EL (cell line): ENCODE measurements around the gene PCDH19.
A peak's percentile ranks its signal among the peaks of the same experiment; 100 is the strongest.

Experiments used
- DNase-seq: peaks from one replicate; pipeline ENCODE4 v3.0.0-alpha.2; 2016

The PCDH19 gene

DNA sequence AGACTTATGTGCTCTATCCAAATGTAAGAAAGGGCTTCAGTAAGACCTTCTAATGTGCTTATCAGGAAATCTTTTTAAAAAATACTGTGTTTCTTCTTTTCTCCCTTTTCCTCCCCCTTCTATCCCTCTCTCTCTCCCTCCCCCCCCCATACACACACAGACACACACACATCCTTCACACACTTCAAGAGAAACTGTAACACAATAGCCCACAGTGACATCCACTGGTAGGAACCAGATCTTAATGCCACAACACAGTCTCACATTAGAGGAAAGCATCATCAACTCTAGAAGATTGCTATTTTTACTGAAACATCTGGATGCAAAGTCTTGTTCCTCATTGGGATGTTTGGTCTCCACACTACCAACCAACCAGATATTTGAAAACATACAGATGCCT lies 4.6 kb downstream of the PCDH19 start:
- no peak for DNase-seq

DNA sequence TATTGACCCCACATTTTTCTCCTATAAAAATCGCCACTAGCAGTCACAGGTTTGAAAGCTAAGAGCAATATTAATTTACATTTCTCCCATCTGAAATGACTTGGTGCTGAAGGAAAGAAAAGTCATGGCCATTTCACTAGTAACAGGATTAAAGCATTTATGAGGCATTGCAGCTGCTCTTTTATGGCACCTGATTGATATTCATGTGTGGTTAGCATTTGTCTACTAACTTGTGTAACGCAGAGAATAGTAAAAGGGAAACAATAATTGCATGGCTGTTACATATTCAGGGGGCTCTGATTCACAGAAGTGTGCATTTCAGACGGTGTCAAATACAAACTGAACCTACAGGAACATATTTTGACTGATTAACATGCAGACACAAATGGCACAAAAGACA lies 5.2 kb downstream of the PCDH19 start:
- no peak for DNase-seq

DNA sequence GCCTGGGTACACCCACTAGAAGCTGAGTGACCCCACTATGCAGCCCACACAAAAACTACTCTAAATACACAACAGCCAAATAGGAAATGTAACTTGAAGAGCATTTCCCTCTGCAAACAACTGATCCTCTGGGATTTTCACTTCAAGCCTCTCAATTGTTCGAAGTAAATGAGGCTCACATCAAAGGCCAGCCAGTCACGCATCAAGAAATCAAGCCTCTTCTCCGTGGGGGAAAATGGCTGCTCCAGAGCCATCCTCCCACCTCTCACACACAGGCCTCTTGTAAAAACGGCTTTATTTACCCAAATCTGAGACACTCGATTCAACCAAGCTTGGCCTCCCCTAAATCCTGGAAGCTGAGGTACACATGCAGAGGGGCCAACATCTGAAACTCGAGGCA lies 14.3 kb downstream of the PCDH19 start:
- no peak for DNase-seq

DNA sequence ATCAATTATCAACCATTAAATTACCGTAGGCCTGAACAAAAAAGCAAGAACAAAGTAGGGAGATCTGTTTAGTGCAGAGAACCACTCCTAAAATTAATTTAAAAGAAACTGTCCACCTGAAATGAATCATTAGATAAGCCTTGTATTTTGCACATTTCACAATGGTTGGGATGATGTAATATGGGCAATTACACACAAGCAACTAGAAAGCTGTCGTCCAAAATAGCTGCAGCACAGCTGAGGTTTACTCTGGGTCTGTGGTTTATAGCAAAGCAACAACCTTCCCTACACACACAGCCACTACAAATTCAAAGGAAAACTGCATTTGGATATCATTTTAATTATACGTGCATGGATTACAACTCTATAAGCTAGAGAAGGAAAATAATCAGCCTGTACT lies 28.5 kb downstream of the PCDH19 start:
- no peak for DNase-seq

DNA sequence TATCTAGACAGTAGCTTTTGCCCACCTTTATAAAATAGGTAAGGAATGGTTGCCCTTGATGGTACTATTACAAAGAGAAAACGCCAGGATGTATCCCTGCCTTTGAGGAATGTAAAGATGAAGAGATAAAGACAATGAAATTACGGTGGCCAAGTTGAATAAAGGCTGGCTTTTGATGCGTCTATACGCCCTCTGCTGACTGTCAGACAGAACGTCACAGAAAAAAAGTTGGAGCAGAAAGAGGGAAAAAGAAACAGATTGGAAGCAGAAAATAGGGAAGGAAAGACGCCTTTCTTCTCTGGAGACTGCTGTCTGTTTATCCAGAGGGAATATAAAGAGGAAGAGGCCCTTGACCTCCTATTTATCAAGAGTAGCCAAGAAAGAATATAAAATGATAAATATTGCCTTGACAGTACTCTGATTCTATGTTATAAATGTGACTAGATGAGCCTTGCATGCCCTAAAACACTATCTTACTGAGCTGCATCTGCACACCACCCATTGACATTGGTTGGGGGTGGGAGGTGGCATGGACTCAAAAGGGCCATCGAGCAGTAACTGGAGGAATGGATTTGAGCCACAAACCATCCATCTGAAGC lies 30.6 kb downstream of the PCDH19 start:
- peak; percentile 7 for DNase-seq

DNA sequence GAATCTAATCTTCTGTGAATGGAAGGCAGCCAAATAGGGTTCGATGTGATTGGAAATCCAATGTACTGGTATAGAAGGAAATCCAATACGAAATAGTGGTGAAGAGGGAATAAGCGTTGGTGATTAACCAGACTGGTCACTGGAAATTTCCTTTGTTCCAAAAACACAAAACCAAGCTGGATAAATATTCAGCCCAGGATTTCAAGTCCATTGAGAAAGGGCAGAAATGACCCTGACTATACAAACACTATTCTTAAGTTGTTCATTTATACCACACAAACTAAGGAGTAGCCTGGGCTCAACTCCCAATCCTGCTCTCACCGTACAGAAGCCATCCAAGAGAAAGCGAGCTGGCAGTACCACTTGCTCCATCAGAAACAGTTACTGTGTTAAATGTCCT lies 32.2 kb downstream of the PCDH19 start:
- DNase-seq, result no peak

DNA sequence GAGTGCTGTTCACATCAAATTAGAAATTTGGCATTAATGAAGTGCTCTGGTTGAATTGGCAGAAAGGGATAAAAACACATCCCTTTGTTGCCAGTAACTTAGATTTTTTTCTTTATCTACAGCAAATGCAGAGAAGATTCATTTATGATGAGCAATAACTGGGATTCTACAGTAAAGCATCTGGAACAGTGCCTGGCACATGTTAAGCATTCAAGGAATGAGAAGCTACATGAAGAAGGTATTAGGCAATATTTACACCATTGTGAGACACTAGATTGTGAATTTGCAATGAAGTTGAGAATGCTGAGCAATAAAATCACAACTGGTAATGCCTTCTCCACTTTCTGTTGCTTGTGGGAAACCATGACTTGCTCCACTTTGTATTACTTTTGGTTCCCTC lies 33.5 kb downstream of the PCDH19 start:
- DNase-seq, result peak; percentile 0

DNA sequence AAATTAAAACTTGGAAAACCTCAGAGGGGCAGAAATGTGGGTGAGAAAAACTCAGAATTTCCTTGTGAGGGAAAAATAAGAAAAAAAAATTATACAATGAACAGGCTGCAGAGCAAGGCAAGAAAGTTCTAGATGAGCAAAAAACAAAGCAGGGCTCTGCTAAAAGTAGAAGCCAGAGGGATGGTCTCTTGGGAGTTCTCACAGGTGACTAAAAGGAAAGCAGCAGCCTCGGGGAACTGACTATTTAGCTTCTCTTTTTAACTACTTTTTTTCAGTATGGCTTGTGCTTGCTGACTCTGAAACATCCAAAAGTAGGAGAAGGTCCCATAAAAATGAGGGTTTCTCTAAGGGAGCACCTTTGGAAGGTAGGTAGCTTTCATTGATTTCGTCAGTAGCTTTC lies 36.4 kb downstream of the PCDH19 start:
- no peak for DNase-seq

DNA sequence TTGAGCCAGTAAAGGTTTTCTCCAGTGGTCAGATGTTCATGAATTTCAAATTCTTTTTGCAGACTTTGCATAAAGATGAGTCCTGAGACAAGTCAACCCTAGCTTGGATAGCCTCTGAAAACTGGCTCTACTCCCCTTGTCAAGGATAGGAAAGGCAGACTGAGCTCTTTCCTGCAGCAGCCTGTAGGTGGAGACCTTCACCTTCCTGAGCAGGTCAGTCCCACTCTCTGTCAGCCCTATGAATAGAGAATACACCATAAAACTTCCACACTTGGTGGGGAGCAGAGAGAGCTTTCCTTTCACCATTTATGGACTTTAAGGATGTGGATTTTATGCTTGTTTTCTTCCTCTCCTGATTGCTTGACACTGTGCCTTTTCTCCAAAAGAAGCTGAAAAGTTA lies 41.9 kb downstream of the PCDH19 start:
- DNase-seq, result no peak

DNA sequence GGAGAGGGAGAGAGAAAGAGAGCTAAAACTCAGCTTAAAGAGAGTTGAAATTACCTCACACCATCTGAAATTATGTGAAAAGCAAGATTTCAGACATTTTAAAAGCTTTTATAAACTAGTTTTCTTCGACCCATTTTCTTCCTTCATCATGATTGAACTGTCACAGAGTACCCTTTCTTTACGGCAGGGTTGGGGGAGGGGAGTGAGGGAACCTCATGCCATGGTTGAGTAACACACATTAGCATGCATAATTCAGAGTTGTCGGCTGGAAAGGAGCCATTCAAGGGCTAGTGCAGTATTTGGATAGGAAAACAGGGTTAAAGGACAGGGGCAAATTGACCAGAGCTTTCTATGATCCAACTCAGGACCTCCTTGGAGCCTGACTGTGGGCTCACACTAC lies 46.2 kb downstream of the PCDH19 start:
- no peak for DNase-seq

DNA sequence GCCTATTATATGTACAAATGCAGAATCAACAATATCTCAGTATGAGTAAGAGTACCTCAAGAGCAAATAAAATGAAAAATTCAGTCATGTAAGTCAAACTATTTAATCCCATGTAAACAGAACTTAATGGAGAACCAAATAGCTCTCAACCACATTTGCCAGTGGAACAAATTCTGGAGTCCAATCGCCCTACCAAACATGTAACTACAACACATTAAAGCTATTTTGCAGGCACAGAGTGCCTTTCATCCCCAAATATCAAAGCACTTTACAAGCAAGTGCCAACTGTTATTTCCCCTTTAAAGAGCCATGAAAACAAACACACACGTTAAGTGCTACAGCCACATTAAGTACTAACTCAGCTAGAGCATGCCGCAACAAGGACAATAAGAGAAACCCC lies 51.3 kb downstream of the PCDH19 start:
- no peak for DNase-seq

DNA sequence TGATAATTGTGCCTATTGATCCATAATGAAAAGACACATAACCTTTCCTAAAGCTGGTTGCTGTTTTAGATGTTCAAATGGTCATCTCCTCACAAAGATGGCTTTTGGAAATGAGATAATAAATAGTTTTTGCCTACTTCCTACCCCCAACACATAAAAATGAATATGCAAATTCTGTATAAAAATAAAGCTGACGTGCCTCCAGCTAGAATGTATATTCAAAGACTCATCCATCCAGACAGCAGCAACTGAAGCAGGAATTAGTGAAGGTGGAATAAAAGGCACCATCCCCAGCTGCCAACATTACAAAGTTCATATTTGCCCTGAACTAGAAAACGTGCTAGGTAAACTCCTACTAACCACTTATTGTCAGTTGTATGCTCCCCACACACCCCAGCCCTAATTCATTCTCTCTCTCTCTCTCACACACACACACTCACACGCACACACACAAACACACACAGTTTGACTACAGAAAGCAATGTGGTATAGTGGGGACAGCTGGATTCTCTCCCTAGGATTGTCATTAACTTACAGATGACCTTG lies 53.6 kb downstream of the PCDH19 start:
- no peak for DNase-seq

DNA sequence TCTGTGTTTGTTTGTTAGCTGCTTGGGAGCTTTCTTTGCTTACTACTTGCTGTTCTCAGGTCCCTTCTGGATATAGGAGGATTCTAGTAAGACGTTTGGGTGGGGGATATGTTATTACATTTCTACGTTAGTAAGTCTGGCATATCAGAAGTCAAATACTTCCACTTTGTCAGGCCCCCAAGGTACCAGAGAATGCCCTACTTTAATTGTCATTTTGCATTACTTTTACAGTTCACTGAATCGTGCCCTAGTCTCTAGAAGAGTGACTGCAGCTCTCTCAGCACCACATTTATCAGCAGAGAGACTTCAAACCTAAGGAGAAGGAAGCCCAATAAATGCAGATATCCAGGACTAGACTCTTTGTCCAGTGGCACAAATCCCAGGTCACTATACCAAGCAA lies 54.4 kb downstream of the PCDH19 start:
- no peak for DNase-seq

DNA sequence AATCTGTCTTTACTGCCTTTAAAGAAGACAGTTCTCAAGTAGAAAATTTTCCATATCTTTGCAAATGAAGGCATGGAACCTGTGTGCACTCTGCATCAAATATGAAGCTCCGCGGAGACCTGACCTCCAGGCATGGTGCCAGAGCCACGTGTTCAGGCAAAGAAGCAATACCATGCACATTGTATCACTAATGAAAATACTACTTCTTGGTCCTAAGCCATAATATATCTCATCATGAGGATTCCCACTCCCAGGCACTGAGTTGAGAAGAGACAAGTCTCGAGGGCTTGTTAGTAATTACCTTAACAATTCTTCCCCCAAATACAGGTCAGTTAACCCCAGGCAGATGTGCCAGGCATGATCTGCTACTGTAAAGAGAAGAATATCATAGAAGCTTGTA lies 56.7 kb downstream of the PCDH19 start:
- no peak for DNase-seq

DNA sequence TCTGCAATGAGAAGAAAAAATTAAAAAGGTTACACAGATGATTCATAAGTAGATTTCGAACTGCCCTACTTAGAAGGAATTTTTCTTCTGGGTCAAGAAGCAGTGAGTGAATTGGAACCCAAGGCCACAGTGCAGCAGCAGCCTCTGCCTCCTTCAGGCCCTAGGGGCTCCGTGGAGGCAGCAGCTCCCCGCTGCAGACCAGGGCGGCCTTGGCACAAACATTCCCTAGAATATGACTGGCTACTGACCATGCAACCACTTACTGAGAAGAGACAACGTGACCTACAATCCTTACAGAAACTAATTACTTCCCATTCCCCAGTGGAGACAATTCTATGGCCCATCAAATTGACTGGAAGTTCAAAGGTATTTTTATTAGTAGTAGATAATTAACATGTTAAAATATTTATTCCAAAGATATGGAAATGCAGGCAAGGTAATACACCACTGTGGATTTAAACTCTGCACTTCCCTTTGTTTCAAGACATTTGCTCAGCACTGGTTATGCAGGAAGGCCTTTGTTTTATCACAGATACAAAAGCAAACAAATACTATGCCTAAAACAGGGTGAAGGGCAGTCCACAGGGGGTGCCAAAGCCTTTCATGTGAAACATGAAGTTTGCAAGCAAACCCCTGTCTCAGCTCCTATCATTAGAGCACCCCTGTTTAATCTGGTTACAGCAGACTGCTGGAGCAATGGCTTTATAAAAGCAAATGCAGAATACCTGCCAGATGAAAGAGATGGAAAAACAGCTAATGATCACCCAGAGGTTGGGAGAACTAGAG lies 59.2 kb downstream of the PCDH19 start:
- no peak for DNase-seq

DNA sequence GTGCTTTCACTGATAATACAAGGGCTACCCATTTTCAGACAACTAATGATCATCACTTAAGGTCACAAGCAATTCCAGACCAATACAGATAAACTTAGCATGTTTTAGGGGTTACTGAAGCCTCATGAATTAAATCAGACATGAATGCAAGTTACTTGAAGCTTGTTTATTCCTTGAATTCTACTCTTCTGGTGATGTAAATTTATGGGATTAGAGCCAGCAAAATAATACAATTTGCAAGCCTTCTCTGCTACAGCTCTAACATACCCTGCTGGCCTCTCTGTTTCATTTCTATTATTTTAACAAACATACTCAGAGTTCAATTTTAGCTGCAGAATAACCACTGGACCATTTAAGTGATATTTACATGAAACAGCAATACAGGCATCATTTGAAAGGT lies 60.7 kb downstream of the PCDH19 start:
- no peak for DNase-seq

DNA sequence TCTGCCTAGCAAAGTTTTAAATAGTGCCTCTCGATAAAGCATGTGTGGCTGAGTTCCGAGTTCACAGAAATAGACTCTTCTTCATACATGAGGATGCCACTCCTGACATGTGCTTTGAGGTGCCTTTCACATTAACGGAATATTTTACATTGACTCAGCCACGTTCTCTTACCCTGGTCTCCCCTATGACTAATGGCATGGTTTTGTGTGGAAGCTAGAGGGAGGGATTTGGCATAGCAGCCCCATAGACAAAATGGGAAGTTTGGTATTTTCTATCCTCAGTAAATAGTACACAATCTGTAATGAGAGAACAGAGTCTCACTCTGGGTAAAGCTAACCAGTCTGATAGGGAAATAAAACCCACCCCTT lies 68.9 kb downstream of the PCDH19 start:
- no peak for DNase-seq

DNA sequence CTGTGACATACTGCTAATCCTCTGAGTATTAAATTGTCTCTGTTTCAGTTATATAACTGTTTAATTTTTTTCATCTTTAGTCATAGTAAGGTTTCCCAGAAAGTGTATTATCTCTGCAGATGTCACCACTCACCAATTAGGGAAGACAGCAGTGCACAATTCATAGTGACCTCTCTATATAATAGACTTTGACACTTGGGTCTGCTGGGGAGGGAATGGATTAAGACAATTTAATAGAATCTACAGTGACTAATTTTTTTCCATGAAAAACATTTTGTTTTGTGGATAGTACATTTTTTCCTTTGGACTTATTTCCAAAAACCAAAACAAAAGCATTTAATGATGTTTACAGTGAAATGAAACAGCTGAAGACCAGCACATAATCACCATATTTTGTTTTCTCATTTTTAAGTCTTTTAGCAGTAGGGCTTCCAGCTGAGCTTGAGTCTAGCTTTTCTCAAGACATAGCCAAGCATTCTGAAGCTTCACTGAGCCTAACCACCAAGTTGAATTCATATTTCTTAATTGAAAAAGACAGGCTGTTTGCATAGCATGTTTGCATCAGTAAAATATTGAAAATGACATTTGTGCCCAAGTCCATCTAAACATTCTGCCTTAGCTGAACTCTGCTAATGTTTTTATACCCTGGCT lies 69.5 kb downstream of the PCDH19 start:
- DNase-seq, result no peak

DNA sequence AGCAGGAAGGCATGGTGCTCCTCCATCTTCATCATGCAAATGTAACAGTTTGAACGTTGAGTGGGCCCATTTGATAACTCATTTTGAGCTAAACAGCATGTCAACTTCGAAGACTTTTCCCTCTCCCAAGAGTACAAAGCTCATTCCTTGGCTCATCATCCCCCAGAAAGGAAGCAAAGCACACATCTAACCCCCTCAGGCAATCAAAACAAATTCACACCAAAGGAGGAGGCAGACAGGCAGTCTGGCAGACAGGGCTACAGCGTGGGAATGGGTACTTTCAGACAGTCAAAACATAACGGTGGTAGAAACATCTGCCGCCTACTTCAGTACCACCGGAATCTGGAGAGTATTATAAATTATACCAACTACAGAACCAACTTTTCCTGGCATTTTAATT lies 81.7 kb downstream of the PCDH19 start:
- DNase-seq, result no peak

DNA sequence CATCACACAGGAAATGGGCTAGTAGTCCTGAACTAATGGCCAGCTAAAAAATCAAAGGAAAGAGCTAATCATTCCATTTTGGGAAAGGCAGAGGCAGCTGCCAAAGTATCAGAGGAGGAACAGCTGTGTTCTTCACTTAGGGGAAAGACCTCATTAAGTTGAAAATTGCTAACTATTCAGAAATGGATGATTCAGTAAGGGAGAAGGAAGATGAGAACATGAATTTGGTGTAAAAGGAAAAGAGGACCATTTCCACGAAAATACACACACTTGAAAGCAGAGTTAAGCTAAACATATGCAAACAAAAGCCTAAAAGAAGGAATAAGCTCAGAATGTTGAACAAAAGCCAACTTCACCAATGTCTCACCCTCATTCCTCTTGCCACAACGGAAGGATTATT lies 90.4 kb downstream of the PCDH19 start:
- DNase-seq, result no peak

DNA sequence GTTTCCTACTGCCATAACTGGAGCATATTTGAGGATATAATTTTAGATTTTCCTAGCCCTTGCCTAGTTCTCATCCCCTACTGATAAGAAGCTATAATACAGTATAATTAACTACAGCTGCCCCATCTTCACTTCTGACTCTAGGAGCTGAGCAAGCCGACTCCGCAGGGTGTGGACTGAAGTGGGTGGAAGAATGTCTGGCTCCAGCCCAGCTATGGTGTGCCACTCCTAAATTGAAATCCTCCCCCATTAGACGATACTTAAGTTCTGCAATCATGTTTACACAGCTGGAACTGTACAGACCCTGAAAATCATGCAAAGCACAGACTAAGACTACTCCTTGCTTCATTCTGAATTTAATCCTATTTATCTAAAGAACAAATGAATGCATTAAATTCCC lies 93.1 kb downstream of the PCDH19 start:
- DNase-seq, result no peak

DNA sequence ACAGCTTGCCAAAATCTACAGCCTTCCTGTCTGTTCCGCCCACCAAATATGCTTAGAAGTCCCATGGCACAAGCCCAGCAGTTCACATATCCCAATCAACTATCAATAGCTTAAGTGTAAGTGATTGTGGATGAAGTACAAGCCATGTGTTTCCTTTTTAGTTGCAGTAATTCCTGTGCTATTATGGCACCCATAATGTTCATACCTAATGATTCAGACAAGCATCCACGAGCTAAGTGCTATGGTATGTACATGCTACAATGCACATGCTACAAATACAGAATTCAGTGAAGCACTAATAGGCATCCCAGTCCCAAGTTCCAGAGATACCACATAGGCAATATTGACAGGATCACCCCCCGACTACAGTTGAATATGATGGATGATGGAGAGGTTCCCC lies 94.5 kb downstream of the PCDH19 start:
- no peak for DNase-seq

DNA sequence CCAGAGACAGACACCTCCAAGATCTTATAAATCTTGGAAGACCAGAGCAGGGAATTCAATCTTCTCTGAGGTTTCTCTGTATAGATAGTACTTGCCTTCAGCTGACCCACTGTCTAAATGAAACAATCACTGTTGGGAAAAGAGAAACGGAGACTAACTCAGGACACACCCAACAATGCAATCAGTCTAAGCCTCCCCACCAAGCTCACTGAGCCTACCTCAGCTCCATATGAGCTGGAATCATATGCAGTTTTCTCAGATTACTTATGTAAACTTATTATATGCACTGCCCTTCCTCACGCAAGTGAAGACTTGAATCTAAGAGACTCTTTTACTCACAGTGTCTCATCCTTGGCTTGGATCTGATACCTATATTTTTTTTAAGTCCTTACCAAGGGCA lies 110.5 kb downstream of the PCDH19 start:
- no peak for DNase-seq

DNA sequence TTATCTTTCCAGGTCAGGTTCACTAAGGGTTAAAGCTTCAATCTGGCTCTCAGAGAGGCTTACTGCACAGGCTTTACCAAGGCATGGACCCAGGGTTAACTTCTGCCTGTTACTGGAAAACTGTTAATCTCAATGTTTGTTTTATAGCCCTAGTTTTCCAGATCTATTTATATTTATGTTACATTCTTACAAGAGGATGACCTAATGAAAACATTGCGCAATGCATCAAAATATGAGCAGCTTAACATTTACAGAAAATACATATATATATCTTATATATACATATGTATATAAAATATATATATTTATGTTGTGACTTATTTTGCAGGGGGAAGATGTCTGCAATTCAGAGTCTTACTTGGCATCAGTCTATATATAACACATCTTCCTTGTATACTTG lies 112.3 kb downstream of the PCDH19 start:
- DNase-seq, result no peak
